GM19438 (cell line): ENCODE results near the gene DPH6.

Source experiments
- ATAC-seq: cut with Tn5 transposase; IDR thresholded peaks from one replicate; pipeline ENCODE4 v1.9.1; 2021; ENCODE audit warnings: low read depth; ENCODE audit not compliant: unreplicated experiment

DPH6 gene

GRCh38 chr15:35490511-35490910 is 55.5 kb downstream of the DPH6 start:
- no peak for ATAC-seq

- ATAC-seq, result no peak
Measured at GRCh38 chr15:35487417-35487816, 58.5 kb downstream of the DPH6 start.

- no peak for ATAC-seq
Measured at GRCh38 chr15:35486296-35486695, 59.7 kb downstream of the DPH6 start.

GRCh38 chr15:35485411-35485810 is 60.6 kb downstream of the DPH6 start:
- ATAC-seq, result no peak

GRCh38 chr15:35484231-35484945 is 61.6 kb downstream of the DPH6 start:
- no peak for ATAC-seq

- ATAC-seq, result no peak
Measured at GRCh38 chr15:35481992-35482391, 64.0 kb downstream of the DPH6 start.

GRCh38 chr15:35481064-35481463 is 64.9 kb downstream of the DPH6 start:
- no peak for ATAC-seq

- no peak for ATAC-seq
Measured at GRCh38 chr15:35479423-35479822, 66.5 kb downstream of the DPH6 start.

- no peak for ATAC-seq
Measured at GRCh38 chr15:35477312-35478262, 68.4 kb downstream of the DPH6 start.

- no peak for ATAC-seq
Measured at GRCh38 chr15:35471024-35471423, 74.9 kb downstream of the DPH6 start.

- ATAC-seq, result no peak
Measured at GRCh38 chr15:35470441-35470840, 75.5 kb downstream of the DPH6 start.

- no peak for ATAC-seq
Measured at GRCh38 chr15:35466476-35466875, 79.5 kb downstream of the DPH6 start.

GRCh38 chr15:35465783-35466182 is 80.2 kb downstream of the DPH6 start:
- ATAC-seq, result no peak

GRCh38 chr15:35460616-35461015 is 85.3 kb downstream of the DPH6 start:
- ATAC-seq, result no peak

- ATAC-seq, result no peak
Measured at GRCh38 chr15:35458176-35458856, 87.6 kb downstream of the DPH6 start.

GRCh38 chr15:35455201-35455600 is 90.8 kb downstream of the DPH6 start:
- no peak for ATAC-seq

GRCh38 chr15:35450492-35450891 is 95.5 kb downstream of the DPH6 start:
- no peak for ATAC-seq

- no peak for ATAC-seq
Measured at GRCh38 chr15:35448294-35448693, 97.7 kb downstream of the DPH6 start.

GRCh38 chr15:35445891-35446290 is 100.1 kb downstream of the DPH6 start:
- no peak for ATAC-seq

GRCh38 chr15:35444557-35445204 is 101.3 kb downstream of the DPH6 start:
- ATAC-seq, result no peak

- no peak for ATAC-seq
Measured at GRCh38 chr15:35443376-35443775, 102.6 kb downstream of the DPH6 start.
